KOPT-K1 (cell line): Measurements from ENCODE around the gene SCYL1.

Experiments
- H3K27ac ChIP-seq: fragments of 200-600 bp; sonication (generic); 2 replicates; pipeline ENCODE4 v1.5.1; 2016; ENCODE audit warnings: antibody characterized with exemption, mild to moderate bottlenecking, low read depth, low read length; ENCODE audit not compliant: poor library complexity, severe bottlenecking
- H3K36me3 ChIP-seq: fragments of 200-600 bp; sonication (generic); 2 replicates; pipeline ENCODE4 v1.5.1; 2017; ENCODE audit warnings: antibody characterized with exemption, mild to moderate bottlenecking, low read length, moderate library complexity; ENCODE audit not compliant: insufficient read depth
- H3K9me3 ChIP-seq: fragments of 200-600 bp; sonication (generic); 2 replicates; pipeline ENCODE4 v1.5.1; 2017; ENCODE audit warnings: antibody characterized with exemption, low read length, mild to moderate bottlenecking; ENCODE audit not compliant: insufficient read depth, poor library complexity, severe bottlenecking

The SCYL1 gene

DNA sequence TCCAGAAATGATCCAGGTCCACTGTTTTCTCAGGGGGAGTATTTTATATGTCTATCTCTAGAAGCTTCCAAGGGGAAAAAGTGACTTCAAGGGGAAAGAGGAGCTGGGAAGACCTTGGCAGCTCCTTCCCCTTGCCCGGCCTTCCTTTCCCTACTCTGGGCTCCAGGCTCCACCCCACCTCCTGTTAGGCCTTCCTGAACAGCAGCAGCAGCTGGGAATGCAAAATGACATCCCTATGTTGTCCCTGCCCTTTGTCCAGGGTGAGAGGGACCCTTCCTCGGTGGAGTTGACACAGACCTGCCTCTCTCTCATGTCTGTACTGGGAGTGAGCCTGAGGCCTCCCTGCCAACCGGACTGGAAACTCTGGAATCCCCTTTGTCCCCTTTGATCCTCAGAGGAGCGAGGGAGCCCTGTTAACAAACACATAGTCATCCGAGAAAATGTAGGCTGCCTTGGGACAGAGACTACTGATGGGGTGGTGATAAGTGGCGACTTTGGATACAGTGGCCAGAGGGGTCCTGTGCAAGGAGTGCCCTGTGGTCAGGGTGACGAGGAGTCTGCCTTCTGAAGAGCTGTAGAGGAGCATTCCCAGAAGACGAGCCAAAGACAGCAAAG, 35.1 kb upstream of the SCYL1 start:
- H3K9me3 ChIP-seq = no peaks in the 10 kb centered on the region
- H3K36me3 ChIP-seq = no peaks in the 10 kb centered on the region
- no peak overlapping the region for H3K27ac ChIP-seq

GRCh38 chr11:65491163-65491465, 33.8 kb upstream of the SCYL1 start:
- Histone ChIP-seq H3K9me3 (no peaks in the 10 kb centered on the region), H3K27ac (no peak overlapping the region), H3K36me3 (no peaks in the 10 kb centered on the region)

- H3K9me3 ChIP-seq = no peaks in the 10 kb centered on the region
- H3K27ac ChIP-seq = peak overlapping the region; percentile 10
- no peaks in the 10 kb centered on the region for H3K36me3 ChIP-seq
Measured at GRCh38 chr11:65491614-65492386, 33.1 kb upstream of the SCYL1 start.

- Histone ChIP-seq H3K9me3 (no peaks in the 10 kb centered on the region), H3K27ac (peak overlapping the region; percentile 10), H3K36me3 (no peaks in the 10 kb centered on the region)
Measured at GRCh38 chr11:65492387-65492636, 32.6 kb upstream of the SCYL1 start.

DNA sequence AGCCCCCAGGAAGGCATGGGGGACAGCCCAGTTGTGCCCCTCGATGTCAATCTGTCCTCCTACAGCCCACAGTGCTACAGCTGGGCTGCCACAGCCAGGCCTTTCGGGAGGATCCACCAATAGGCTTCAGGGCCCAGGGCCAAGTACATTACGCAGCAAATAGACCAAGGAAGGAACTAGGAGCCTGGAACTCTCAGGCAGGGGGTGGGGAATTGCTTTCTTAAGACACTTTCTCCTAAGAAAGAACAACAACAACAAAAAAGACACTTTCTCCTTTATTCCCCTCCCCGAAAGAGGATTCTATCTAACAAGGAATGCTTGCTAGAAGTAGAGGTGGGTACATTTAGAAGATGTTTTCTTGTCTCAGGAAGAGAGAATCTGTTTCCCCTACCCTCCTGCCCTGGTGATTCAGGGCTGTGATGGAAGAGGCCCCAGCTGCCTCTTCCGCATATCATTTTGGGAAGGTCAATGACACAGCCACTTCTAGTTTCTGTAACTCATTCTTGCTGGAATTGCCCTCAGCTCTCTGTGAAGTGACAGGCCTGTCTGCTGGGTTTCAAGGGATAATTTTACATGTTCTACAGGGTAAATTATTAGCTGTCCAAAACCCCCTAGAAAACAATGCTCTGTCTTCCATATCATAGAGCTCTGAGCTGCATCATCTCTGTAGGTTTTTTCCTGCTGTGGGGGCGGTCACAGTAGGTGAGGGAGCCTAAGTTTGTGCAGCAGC, 32.1 kb upstream of the SCYL1 start:
- Histone ChIP-seq H3K36me3 (no peaks in the 10 kb centered on the region), H3K9me3 (no peaks in the 10 kb centered on the region), H3K27ac (peak overlapping the region; percentile 20)

- no peaks in the 10 kb centered on the region for H3K9me3 ChIP-seq
- H3K27ac ChIP-seq = peak overlapping the region; percentile 20
- H3K36me3 ChIP-seq = no peaks in the 10 kb centered on the region
Measured at GRCh38 chr11:65493367-65494176, 31.3 kb upstream of the SCYL1 start.

GRCh38 chr11:65496304-65497140, 28.4 kb upstream of the SCYL1 start:
- peaks cover 19% of the 10 kb centered on the region for H3K36me3 ChIP-seq
- H3K9me3 ChIP-seq = no peaks in the 10 kb centered on the region
- peak overlapping the region; percentile 100 for H3K27ac ChIP-seq

DNA sequence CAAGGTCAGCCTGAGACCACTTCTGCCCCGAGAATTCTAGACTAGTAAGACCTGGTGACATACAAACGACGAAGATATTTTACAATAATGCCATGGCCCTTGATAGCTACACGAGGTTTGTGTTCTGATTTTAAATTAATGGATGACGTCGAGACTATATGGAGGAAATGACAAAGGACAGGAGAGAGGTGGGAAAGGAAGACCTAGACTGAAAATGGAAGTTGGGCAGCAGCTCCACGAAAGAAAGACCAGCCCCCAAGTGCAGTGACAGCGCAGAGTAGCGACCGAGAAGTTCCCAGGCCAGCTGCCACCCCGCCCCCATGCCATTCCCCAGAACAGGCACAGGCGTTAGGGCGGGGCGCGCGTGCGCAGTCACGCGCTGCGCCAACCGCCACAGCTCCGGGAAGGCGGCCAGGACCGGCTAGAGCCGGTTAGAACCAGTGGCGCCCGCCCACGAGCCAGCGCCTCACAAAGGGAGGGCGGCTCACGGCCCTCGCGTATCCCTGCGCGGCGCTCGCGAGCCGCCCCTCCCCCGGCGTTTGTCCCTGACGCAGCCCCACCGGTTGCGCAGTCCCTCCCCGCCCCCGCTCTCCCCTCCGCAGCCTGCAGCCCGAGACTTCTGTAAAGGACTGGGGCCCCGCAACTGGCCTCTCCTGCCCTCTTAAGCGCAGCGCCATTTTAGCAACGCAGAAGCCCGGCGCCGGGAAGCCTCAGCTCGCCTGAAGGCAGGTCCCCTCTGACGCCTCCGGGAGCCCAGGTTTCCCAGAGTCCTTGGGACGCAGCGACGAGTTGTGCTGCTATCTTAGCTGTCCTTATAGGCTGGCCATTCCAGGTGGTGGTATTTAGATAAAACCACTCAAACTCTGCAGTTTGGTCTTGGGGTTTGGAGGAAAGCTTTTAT, 27.5 kb upstream of the SCYL1 start:
- H3K27ac ChIP-seq = peak overlapping the region; percentile 100
- peaks cover 27% of the 10 kb centered on the region for H3K36me3 ChIP-seq
- no peaks in the 10 kb centered on the region for H3K9me3 ChIP-seq

GRCh38 chr11:65498042-65498726, 26.7 kb upstream of the SCYL1 start:
- peaks cover 35% of the 10 kb centered on the region for H3K36me3 ChIP-seq
- peak overlapping the region; percentile 100 for H3K27ac ChIP-seq
- H3K9me3 ChIP-seq = no peaks in the 10 kb centered on the region

GRCh38 chr11:65498727-65498976, 26.2 kb upstream of the SCYL1 start:
- peak overlapping the region; percentile 100 for H3K27ac ChIP-seq
- no peaks in the 10 kb centered on the region for H3K9me3 ChIP-seq
- peaks cover 40% of the 10 kb centered on the region for H3K36me3 ChIP-seq

DNA sequence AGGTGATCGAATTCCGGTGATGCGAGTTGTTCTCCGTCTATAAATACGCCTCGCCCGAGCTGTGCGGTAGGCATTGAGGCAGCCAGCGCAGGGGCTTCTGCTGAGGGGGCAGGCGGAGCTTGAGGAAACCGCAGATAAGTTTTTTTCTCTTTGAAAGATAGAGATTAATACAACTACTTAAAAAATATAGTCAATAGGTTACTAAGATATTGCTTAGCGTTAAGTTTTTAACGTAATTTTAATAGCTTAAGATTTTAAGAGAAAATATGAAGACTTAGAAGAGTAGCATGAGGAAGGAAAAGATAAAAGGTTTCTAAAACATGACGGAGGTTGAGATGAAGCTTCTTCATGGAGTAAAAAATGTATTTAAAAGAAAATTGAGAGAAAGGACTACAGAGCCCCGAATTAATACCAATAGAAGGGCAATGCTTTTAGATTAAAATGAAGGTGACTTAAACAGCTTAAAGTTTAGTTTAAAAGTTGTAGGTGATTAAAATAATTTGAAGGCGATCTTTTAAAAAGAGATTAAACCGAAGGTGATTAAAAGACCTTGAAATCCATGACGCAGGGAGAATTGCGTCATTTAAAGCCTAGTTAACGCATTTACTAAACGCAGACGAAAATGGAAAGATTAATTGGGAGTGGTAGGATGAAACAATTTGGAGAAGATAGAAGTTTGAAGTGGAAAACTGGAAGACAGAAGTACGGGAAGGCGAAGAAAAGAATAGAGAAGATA, 25.7 kb upstream of the SCYL1 start, which contains the start of gene MALAT1:
Gene MALAT1 (plus strand): TSS at position 69 of the 736 bp plus-strand sequence.
- no peaks in the 10 kb centered on the region for H3K9me3 ChIP-seq
- peak within 1 kb of the TSS; percentile 100 for H3K27ac ChIP-seq
- peaks cover 45% of the 10 kb centered on the region for H3K36me3 ChIP-seq

DNA sequence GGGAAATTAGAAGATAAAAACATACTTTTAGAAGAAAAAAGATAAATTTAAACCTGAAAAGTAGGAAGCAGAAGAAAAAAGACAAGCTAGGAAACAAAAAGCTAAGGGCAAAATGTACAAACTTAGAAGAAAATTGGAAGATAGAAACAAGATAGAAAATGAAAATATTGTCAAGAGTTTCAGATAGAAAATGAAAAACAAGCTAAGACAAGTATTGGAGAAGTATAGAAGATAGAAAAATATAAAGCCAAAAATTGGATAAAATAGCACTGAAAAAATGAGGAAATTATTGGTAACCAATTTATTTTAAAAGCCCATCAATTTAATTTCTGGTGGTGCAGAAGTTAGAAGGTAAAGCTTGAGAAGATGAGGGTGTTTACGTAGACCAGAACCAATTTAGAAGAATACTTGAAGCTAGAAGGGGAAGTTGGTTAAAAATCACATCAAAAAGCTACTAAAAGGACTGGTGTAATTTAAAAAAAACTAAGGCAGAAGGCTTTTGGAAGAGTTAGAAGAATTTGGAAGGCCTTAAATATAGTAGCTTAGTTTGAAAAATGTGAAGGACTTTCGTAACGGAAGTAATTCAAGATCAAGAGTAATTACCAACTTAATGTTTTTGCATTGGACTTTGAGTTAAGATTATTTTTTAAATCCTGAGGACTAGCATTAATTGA, 25.0 kb upstream of the SCYL1 start:
- H3K27ac ChIP-seq = peak overlapping the region; percentile 100
- H3K36me3 ChIP-seq = peaks cover 52% of the 10 kb centered on the region
- no peaks in the 10 kb centered on the region for H3K9me3 ChIP-seq
